Epithelial cell of prostate (primary cell): ENCODE measurements around the gene MYO7A.

Experiments used
- DNase-seq: peaks from one replicate; pipeline ENCODE4 v3.0.0-alpha.2; 2011; ENCODE audit warnings: low read depth, low spot score
- H3K27ac ChIP-seq: fragments of 450-650 bp; 2 replicates; pipeline ENCODE4 v1.5.1; 2017; ENCODE audit warnings: mild to moderate bottlenecking

The MYO7A gene

GRCh38 chr11:77125695-77126094, 2.4 kb upstream of the MYO7A start:
- no peak overlapping the region for H3K27ac ChIP-seq
- no peak for DNase-seq

GRCh38 chr11:77126156-77126775, 1.8 kb upstream of the MYO7A start:
- no peak overlapping the region for H3K27ac ChIP-seq
- no peak for DNase-seq

- DNase-seq: no peak
- H3K27ac ChIP-seq: no peak overlapping the region
These were observed 1.2 kb upstream of the MYO7A start for GRCh38 chr11:77126861-77127234.

GRCh38 chr11:77127235-77127911, 673 bp upstream of the MYO7A start:
- no peak overlapping the region for H3K27ac ChIP-seq
- DNase-seq: no peak

GRCh38 chr11:77129069-77129841, 1.2 kb downstream of the MYO7A start:
- H3K27ac ChIP-seq: no peak overlapping the region
- no peak for DNase-seq

GRCh38 chr11:77129842-77130756, 2.1 kb downstream of the MYO7A start:
- no peak overlapping the region for H3K27ac ChIP-seq
- no peak for DNase-seq

- no peak overlapping the region for H3K27ac ChIP-seq
- no peak for DNase-seq
These were observed 2.9 kb downstream of the MYO7A start for GRCh38 chr11:77130763-77131513.

GRCh38 chr11:77131560-77131959, 3.5 kb downstream of the MYO7A start:
- DNase-seq: no peak
- H3K27ac ChIP-seq: no peak overlapping the region

GRCh38 chr11:77135069-77135468, 7.0 kb downstream of the MYO7A start:
- DNase-seq: no peak
- H3K27ac ChIP-seq: no peak overlapping the region

GRCh38 chr11:77136074-77136473, 8.0 kb downstream of the MYO7A start:
- DNase-seq: peak; percentile 20
- no peak overlapping the region for H3K27ac ChIP-seq

GRCh38 chr11:77136784-77137420, 8.9 kb downstream of the MYO7A start:
- no peak for DNase-seq
- no peak overlapping the region for H3K27ac ChIP-seq

GRCh38 chr11:77137421-77137820, 9.4 kb downstream of the MYO7A start:
- no peak for DNase-seq

GRCh38 chr11:77138106-77138649, 10.1 kb downstream of the MYO7A start:
- H3K27ac ChIP-seq: no peak overlapping the region
- no peak for DNase-seq

More at GRCh38 chr11:77137421-77137820, 9.4 kb downstream of the MYO7A start:
- no peak overlapping the region for H3K27ac ChIP-seq

GRCh38 chr11:77139201-77139600, 11.2 kb downstream of the MYO7A start:
- DNase-seq: no peak
- no peak overlapping the region for H3K27ac ChIP-seq

- H3K27ac ChIP-seq: peak overlapping the region; percentile 52
- DNase-seq: no peak
These were observed 12.3 kb downstream of the MYO7A start for GRCh38 chr11:77140231-77140851.

- peak overlapping the region; percentile 52 for H3K27ac ChIP-seq
- DNase-seq: peak; percentile 94
These were observed 13.0 kb downstream of the MYO7A start for GRCh38 chr11:77141034-77141433.

- peak overlapping the region; percentile 52 for H3K27ac ChIP-seq
- DNase-seq: no peak
These were observed 13.4 kb downstream of the MYO7A start for GRCh38 chr11:77141475-77141874.
